Mesenchymal stem cell (in vitro differentiated cells and primary cell): ENCODE data around the gene KXD1.

Experiments used
- DNase-seq: peaks from one replicate; pipeline ENCODE4 v3.0.0-alpha.2; 2013
- H2AFZ ChIP-seq: one replicate; pipeline ENCODE4 v1.6.1; 2013; ENCODE audit warnings: low read depth, mild to moderate bottlenecking, control low read depth, inconsistent platforms, low read length, moderate library complexity
- H2AK5ac ChIP-seq: 2 replicates; pipeline ENCODE4 v1.6.1; 2013; ENCODE audit warnings: low read length, moderate library complexity, mild to moderate bottlenecking, inconsistent platforms; ENCODE audit not compliant: severe bottlenecking
- H2BK120ac ChIP-seq: one replicate; pipeline ENCODE4 v1.6.1; 2013; ENCODE audit warnings: low read depth, mild to moderate bottlenecking, inconsistent platforms, low read length, moderate library complexity
- H2BK12ac ChIP-seq, 2 experiments: one replicate each; pipeline ENCODE4 v1.6.1; 2013; ENCODE audit warnings: inconsistent platforms in 2 of 2, low read length in 2 of 2, mild to moderate bottlenecking in 2 of 2, moderate library complexity in 2 of 2, control low read depth in 1 of 2
- H2BK15ac ChIP-seq: one replicate; pipeline ENCODE4 v1.6.1; 2013; ENCODE audit warnings: mild to moderate bottlenecking, low read depth, inconsistent platforms; ENCODE audit not compliant: poor library complexity, severe bottlenecking
- H2BK5ac ChIP-seq: 2 replicates; pipeline ENCODE4 v1.6.1; 2013; ENCODE audit warnings: low read depth, mild to moderate bottlenecking, low read length, control low read depth, inconsistent platforms; ENCODE audit not compliant: poor library complexity, severe bottlenecking
- H3K14ac ChIP-seq, 2 experiments: one replicate each; pipeline ENCODE4 v1.6.1; 2013; ENCODE audit warnings: inconsistent platforms in 2 of 2, low read length in 2 of 2, control low read depth in 1 of 2, mild to moderate bottlenecking in 1 of 2, moderate library complexity in 1 of 2
- H3K18ac ChIP-seq, 2 experiments: one replicate each; pipeline ENCODE4 v1.6.1; 2013; ENCODE audit warnings: inconsistent platforms in 2 of 2, low read length in 2 of 2, control low read depth in 1 of 2, low read depth in 1 of 2, mild to moderate bottlenecking in 1 of 2
- H3K23ac ChIP-seq, 2 experiments: one replicate each; pipeline ENCODE4 v1.6.1; 2013; ENCODE audit warnings: inconsistent platforms in 2 of 2, low read length in 2 of 2, mild to moderate bottlenecking in 2 of 2, moderate library complexity in 2 of 2, control low read depth in 1 of 2
- H3K27ac ChIP-seq: 2 replicates; pipeline ENCODE4 v1.5.1; 2013; ENCODE audit warnings: mild to moderate bottlenecking, moderate library complexity, low read length, control low read depth, inconsistent platforms; ENCODE audit not compliant: poor library complexity, severe bottlenecking
- H3K27me3 ChIP-seq, 2 experiments: 2 replicates each; pipeline versions ENCODE4 v1.6.1 to v1.7.0; 2013; ENCODE audit warnings: low read length in 2 of 2, mild to moderate bottlenecking in 2 of 2, moderate library complexity in 2 of 2, control low read depth in 1 of 2, inconsistent platforms in 1 of 2; ENCODE audit not compliant: control insufficient read depth in 1 of 2, insufficient read depth in 1 of 2
- H3K36me3 ChIP-seq, 2 experiments: 2 replicates each; pipeline versions ENCODE4 v1.6.1 to v1.7.0; 2013; ENCODE audit warnings: low read length in 2 of 2, control low read depth in 1 of 2, inconsistent platforms in 1 of 2, low read depth in 1 of 2, mild to moderate bottlenecking in 1 of 2; ENCODE audit not compliant: insufficient read depth in 2 of 2, control insufficient read depth in 1 of 2
- H3K4ac ChIP-seq, 2 experiments: one replicate each; pipeline ENCODE4 v1.6.1; 2013; ENCODE audit warnings: inconsistent platforms in 2 of 2, low read length in 2 of 2, mild to moderate bottlenecking in 2 of 2, moderate library complexity in 2 of 2, control low read depth in 1 of 2, low read depth in 1 of 2
- H3K4me1 ChIP-seq: 2 replicates; pipeline ENCODE4 v1.6.1; 2013; ENCODE audit warnings: low read depth, low read length, control low read depth; ENCODE audit not compliant: control insufficient read depth, insufficient read depth
- H3K4me2 ChIP-seq: 2 replicates; pipeline ENCODE4 v1.6.1; 2013; ENCODE audit warnings: low read length, mild to moderate bottlenecking, inconsistent platforms; ENCODE audit not compliant: poor library complexity, severe bottlenecking
- H3K4me3 ChIP-seq, 2 experiments: 2 replicates each; pipeline versions ENCODE4 v1.5.1 to v1.7.0; 2013; ENCODE audit warnings: low read length in 2 of 2, mild to moderate bottlenecking in 2 of 2, control low read depth in 1 of 2, low read depth in 1 of 2; ENCODE audit not compliant: insufficient read depth in 1 of 2
- H3K79me1 ChIP-seq: replicated peaks from 2 replicates; pipeline ENCODE4 v1.6.1; 2013; ENCODE audit warnings: mild to moderate bottlenecking, control low read depth, low read length, inconsistent platforms; ENCODE audit not compliant: poor library complexity, severe bottlenecking
- H3K9ac ChIP-seq: 2 replicates; pipeline ENCODE4 v1.7.0; 2013; ENCODE audit warnings: mild to moderate bottlenecking, low read length, moderate library complexity
- H3K9me3 ChIP-seq: 2 replicates; pipeline ENCODE4 v1.7.0; 2013; ENCODE audit warnings: mild to moderate bottlenecking, low read length; ENCODE audit not compliant: control insufficient read depth
- H4K8ac ChIP-seq: one replicate; pipeline ENCODE4 v1.6.1; 2013; ENCODE audit warnings: inconsistent platforms, mild to moderate bottlenecking, low read length, moderate library complexity
- H4K91ac ChIP-seq: one replicate; pipeline ENCODE4 v1.6.1; 2013; ENCODE audit warnings: mild to moderate bottlenecking, low read length, inconsistent platforms
- WGBS: methylation state at CpG from one replicate; pipeline ENCODE4 v1.1.7; 2013; ENCODE audit warnings: mixed read lengths; 5-methylcytosine and 5-hydroxymethylcytosine counted together

KXD1 gene

DNA sequence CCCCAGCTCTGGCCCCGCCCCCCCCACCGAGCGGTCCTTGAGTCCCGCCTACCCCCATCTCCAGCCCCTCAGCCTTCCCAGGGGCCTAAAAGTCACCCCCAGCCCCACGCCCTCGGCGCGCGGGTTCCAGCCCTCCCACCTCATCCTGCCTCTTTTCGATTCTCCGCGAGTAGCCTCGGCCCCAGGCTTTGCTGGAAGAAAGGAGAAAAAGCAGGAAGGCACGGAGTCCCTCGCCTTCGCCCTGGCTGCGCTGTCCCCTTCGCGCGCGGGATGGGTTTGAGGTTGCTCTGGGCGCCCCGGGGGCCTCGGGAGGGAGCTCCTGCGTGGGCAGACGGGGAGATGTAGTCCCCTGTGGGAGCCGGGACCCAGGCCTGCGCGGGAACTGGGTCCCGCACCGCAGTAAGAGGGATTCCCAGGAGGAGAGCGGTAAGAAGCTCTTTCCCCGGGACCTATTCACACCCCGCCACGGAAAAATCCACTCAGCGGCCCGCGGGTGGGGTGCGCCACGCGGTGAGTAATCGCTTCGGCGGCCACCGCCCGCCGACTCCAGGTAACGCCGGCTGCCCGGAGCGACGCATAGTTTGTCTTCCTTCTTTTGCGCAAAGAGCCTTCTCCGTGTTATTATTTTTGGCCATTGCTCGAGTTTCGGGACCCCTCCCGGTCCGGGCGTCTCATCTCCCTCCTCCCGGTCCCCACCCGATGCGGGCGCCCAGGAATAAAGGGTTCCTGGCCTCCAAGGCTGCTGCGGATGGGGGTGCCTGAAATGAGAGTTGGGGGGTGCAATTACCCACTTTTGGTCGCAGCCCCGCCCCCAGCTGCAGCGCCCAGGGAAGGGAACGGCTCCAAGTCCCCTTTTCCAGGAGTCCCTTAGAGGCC is 49.8 kb downstream of the KXD1 start:
- H3K23ac ChIP-seq, result no peak overlapping the region
- H2BK120ac ChIP-seq, result no peak overlapping the region
- no peak overlapping the region for H3K4me2 ChIP-seq
- no peak overlapping the region for H3K4ac ChIP-seq
- H2BK15ac ChIP-seq, result peak overlapping the region; percentile 76
- no peak overlapping the region for H4K8ac ChIP-seq
- no peak overlapping the region for H2AK5ac ChIP-seq
- peaks cover 45% of the 10 kb centered on the region for H3K4me1 ChIP-seq
- no peak for DNase-seq
- H2BK12ac ChIP-seq, result no peak overlapping the region
- peaks cover 62 to 85% of the 10 kb centered on the region in 2 experiments for H3K27me3 ChIP-seq
- H3K18ac ChIP-seq, result no peak overlapping the region
- peak overlapping the region; percentile 26 for H3K9ac ChIP-seq
- no peak overlapping the region for H3K14ac ChIP-seq
- H3K9me3 ChIP-seq, result no peaks in the 10 kb centered on the region
- H2BK5ac ChIP-seq, result no peak overlapping the region
- no peak overlapping the region for H2AFZ ChIP-seq
- WGBS, result 4% methylated on average over 56 of the region's 68 CpGs
- H3K27ac ChIP-seq, result no peak overlapping the region
- peak overlapping the region; percentile 15 to 65 for H3K4me3 ChIP-seq
- H3K36me3 ChIP-seq, result no peaks in the 10 kb centered on the region
- H4K91ac ChIP-seq, result no peak overlapping the region
- no peaks in the 10 kb centered on the region for H3K79me1 ChIP-seq

DNA sequence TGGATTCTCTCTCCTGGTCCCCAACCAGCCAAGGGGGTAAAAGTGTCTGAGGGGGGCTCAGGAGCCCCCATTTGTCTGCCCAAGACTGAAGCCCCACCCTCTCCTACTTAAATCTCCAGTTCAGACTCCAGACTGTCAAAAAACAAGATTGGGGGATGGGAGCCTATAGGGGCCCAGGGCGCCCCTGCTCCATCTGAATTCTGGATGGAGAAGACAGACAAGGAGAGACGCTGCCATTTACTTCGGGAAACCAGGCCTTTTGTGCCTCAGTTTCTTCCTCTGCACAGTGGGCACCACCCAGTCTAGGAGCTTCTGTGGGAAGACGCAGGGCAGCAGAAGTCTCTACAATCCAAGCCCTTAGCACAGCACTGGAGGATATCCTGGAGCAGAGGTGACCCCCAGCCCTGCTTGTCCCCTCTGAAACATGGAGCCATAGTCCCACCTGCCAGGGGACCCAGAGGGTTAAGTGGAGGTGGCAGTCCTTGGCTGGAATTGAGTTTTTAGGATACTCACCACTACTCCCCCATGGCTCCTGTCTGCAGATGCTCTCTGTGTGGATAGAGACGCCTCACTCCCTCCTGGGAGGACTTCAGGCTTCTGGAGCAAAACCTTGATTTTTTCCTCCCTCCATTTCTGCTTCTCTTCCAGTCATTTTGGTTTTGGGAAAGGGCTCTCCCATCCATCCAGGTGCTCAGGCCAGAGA is 50.6 kb downstream of the KXD1 start:
- H3K4me1 ChIP-seq, result peaks cover 53% of the 10 kb centered on the region
- H2AK5ac ChIP-seq, result no peak overlapping the region
- H3K36me3 ChIP-seq, result no peaks in the 10 kb centered on the region
- H3K79me1 ChIP-seq, result no peaks in the 10 kb centered on the region
- H3K4me3 ChIP-seq, result no peak overlapping the region
- H3K27ac ChIP-seq, result no peak overlapping the region
- no peak overlapping the region for H3K9ac ChIP-seq
- no peak overlapping the region for H2AFZ ChIP-seq
- DNase-seq, result no peak
- H3K18ac ChIP-seq, result no peak overlapping the region
- peaks cover 67 to 83% of the 10 kb centered on the region in 2 experiments for H3K27me3 ChIP-seq
- H2BK5ac ChIP-seq, result no peak overlapping the region
- H4K8ac ChIP-seq, result no peak overlapping the region
- no peak overlapping the region for H3K23ac ChIP-seq
- no peak overlapping the region for H2BK120ac ChIP-seq
- H3K4me2 ChIP-seq, result no peak overlapping the region
- WGBS, result 21% methylated on average over 5 of the region's 5 CpGs
- no peak overlapping the region for H2BK12ac ChIP-seq
- H2BK15ac ChIP-seq, result no peak overlapping the region
- no peak overlapping the region for H4K91ac ChIP-seq
- no peaks in the 10 kb centered on the region for H3K9me3 ChIP-seq
- H3K4ac ChIP-seq, result no peak overlapping the region
- H3K14ac ChIP-seq, result no peak overlapping the region

DNA sequence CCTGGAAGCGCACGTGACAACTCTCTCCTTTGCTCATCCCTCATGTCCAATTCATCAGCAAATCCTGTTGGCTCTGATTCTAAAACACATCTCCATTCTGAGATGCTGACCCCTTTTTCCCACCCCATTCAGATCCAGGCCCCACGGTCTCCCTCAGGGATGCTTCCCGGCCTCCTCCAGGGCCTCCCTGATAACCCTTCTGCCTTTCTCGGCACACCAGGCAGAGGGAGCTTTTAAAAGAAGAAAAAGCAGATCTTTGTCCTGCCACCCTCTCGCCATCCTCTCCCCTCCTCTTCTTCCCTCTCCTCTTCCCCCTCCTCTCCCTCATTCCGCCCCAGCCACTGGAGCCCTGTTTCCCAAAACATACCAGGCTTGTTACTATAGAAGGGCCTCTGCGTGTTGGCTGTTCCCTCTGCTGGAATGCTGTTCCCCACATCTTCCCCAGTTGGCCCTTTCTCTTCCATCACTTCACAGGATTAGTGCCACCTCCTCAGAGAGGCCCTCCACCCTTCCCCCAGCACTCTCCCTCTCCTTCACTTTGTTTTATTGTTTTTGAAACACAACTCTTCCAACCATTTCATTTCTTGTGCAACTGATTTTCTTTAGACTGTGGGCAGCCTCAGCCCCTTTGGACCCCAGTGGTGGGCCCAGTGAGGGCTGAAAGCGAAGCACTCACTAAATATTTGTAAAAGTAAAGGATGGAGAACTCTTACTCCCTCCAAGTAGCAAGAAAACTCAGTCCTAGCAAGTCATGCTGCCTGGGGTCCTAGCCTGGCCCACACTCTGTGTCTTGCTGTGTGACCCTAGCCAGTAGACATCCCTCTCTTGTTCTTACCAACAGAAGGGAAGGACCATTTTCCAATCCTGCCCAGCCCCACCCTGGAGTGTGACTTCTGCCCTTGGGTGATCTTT is 51.4 kb downstream of the KXD1 start:
- Histone ChIP-seq H2BK15ac (peak overlapping the region; percentile 13), H2BK5ac (no peak overlapping the region), H3K79me1 (no peaks in the 10 kb centered on the region), H2BK12ac (no peak overlapping the region), H3K4me2 (no peak overlapping the region), H2BK120ac (no peak overlapping the region), H4K8ac (no peak overlapping the region), H3K9me3 (no peaks in the 10 kb centered on the region), H3K4me3 (no peak overlapping the region), H4K91ac (no peak overlapping the region), H3K4ac (no peak overlapping the region), H3K27me3 (peaks cover 72 to 84% of the 10 kb centered on the region in 2 experiments), H3K23ac (no peak overlapping the region), H3K36me3 (no peaks in the 10 kb centered on the region), H3K9ac (no peak overlapping the region), H3K4me1 (peaks cover 52% of the 10 kb centered on the region), H2AFZ (no peak overlapping the region), H3K18ac (no peak overlapping the region), H3K27ac (no peak overlapping the region), H3K14ac (no peak overlapping the region), H2AK5ac (no peak overlapping the region)
- DNase-seq, result no peak
- WGBS, result 32% methylated on average over 9 of the region's 9 CpGs
